ENCODE results near the gene VWA5B2.

- TF ChIP-seq POLR2A (IDR thresholded peaks at IDR 0.05) (no peak), CTCF (IDR thresholded peaks at IDR 0.05) (no peak), EP300 (IDR thresholded peaks at IDR 0.05) (no peak)
Observed at GRCh38 chr3:184209146-184209923, 20.1 kb upstream of the VWA5B2 start.

Data from tibial nerve (tissue), 4 donors.